Measurements from ENCODE around the gene CERK.

GRCh38 chr22:46744581-46744980, 6.5 kb upstream of the CERK start:
- no peak for TF ChIP-seq POLR2AphosphoS5 (IDR thresholded peaks at IDR 0.05)
- TF ChIP-seq POLR2A (IDR thresholded peaks at IDR 0.05) = no peak
